Loucy (cell line): Measurements from ENCODE around the gene BCAT1.

Source experiments
- H2AFZ ChIP-seq: fragments of 200-600 bp; sonication (generic); 2 replicates; pipeline ENCODE4 v1.6.0; 2016; ENCODE audit warnings: antibody characterized with exemption, mild to moderate bottlenecking, low read length, moderate library complexity
- H3F3A ChIP-seq: fragments of 200-600 bp; 2 replicates; pipeline ENCODE4 v1.6.0; 2016; ENCODE audit warnings: antibody characterized with exemption, low read depth, mild to moderate bottlenecking
- H3K27me3 ChIP-seq: fragments of 200-600 bp; sonication (generic); 2 replicates; pipeline ENCODE4 v1.6.1; 2014; ENCODE audit warnings: low read length, mild to moderate bottlenecking; ENCODE audit not compliant: insufficient read depth, poor library complexity, severe bottlenecking
- H3K36me3 ChIP-seq: fragments of 200-600 bp; sonication (generic); 2 replicates; pipeline ENCODE4 v1.6.1; 2016; ENCODE audit warnings: low read length; ENCODE audit not compliant: insufficient read depth
- H3K4me1 ChIP-seq: fragments of 200-600 bp; sonication (generic); 2 replicates; pipeline ENCODE4 v1.5.1; 2014; ENCODE audit warnings: low read length, mild to moderate bottlenecking; ENCODE audit not compliant: insufficient read depth, poor library complexity, severe bottlenecking
- H3K4me2 ChIP-seq: fragments of 200-600 bp; sonication (generic); 2 replicates; pipeline ENCODE4 v1.6.0; 2014; ENCODE audit warnings: antibody characterized with exemption, low read length, low read depth, mild to moderate bottlenecking; ENCODE audit not compliant: poor library complexity, severe bottlenecking
- H3K4me3 ChIP-seq: fragments of 200-600 bp; sonication (generic); 2 replicates; pipeline ENCODE4 v1.5.1; 2014; ENCODE audit warnings: low read length, mild to moderate bottlenecking, mixed read lengths; ENCODE audit not compliant: poor library complexity, severe bottlenecking
- H3K79me2 ChIP-seq: fragments of 200-600 bp; sonication (generic); 2 replicates; pipeline ENCODE4 v1.6.1; 2014; ENCODE audit warnings: low read length; ENCODE audit not compliant: insufficient read depth
- H3K9ac ChIP-seq: fragments of 200-600 bp; sonication (generic); 2 replicates; pipeline ENCODE4 v1.6.0; 2014; ENCODE audit warnings: mild to moderate bottlenecking, low read depth, low read length, moderate library complexity; ENCODE audit not compliant: poor library complexity, severe bottlenecking
- H3K9me2 ChIP-seq: fragments of 200-600 bp; sonication (generic); replicated peaks from 2 replicates; pipeline ENCODE4 v1.6.1; 2016; ENCODE audit warnings: low read depth, low read length, mixed read lengths
- H3K9me3 ChIP-seq: fragments of 200-600 bp; sonication (generic); 2 replicates; pipeline ENCODE4 v1.6.1; 2014; ENCODE audit warnings: mild to moderate bottlenecking, antibody characterized with exemption, low read length, low read depth; ENCODE audit not compliant: insufficient read depth
- H4K20me1 ChIP-seq: fragments of 200-600 bp; sonication (generic); 2 replicates; pipeline ENCODE4 v1.6.0; 2014; ENCODE audit warnings: antibody characterized with exemption, low read length, mild to moderate bottlenecking; ENCODE audit not compliant: insufficient read depth, poor library complexity, severe bottlenecking
- EZH2phosphoT487 ChIP-seq: fragments of 200-600 bp; IDR thresholded peaks from 2 replicates; pipeline ENCODE4 v1.6.1; 2018; ENCODE audit warnings: antibody characterized with exemption, mild to moderate bottlenecking, moderate library complexity, borderline replicate concordance
- TF ChIP-seq, protein P1 (sequence below): fragments of 200-600 bp; sonication (generic); conservative IDR thresholded peaks from 2 replicates; pipeline ENCODE4 v1.5.1; 2014; ENCODE audit warnings: mild to moderate bottlenecking, antibody characterized with exemption, low read length

The BCAT1 gene

DNA sequence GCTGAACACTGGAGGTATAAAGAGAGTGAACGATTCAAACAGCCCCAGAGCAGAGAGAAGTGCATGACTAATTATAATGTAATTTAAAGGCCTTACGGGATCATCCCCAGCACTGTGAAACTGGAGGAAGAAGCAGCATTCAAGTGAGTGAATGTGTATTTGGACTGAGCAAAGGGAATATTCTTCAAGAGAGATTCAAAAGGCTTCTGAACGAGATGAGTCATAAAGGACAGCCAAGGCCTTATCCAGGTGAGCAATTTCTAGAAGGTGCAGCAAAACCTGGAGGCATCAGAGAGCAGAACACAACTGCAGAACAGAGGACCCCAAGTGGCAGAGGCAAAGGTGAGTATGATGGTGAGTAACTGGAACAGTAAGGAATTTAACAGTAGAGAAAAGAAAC, 127.2 kb downstream of the BCAT1 start:
- Histone ChIP-seq H3K4me1 (no peaks in the 10 kb centered on the region), H3K36me3 (peaks cover 86% of the 10 kb centered on the region), H3K9ac (no peak overlapping the region), H3K27me3 (no peaks in the 10 kb centered on the region), H3K4me3 (no peak overlapping the region), H3K9me2 (no peaks in the 10 kb centered on the region), H4K20me1 (no peaks in the 10 kb centered on the region), H3K4me2 (no peak overlapping the region), H3K79me2 (no peaks in the 10 kb centered on the region), H3F3A (no peaks in the 10 kb centered on the region), H2AFZ (no peak overlapping the region), H3K9me3 (no peaks in the 10 kb centered on the region)
- no peak for TF ChIP-seq EZH2phosphoT487
- TF ChIP-seq, protein P1, sequence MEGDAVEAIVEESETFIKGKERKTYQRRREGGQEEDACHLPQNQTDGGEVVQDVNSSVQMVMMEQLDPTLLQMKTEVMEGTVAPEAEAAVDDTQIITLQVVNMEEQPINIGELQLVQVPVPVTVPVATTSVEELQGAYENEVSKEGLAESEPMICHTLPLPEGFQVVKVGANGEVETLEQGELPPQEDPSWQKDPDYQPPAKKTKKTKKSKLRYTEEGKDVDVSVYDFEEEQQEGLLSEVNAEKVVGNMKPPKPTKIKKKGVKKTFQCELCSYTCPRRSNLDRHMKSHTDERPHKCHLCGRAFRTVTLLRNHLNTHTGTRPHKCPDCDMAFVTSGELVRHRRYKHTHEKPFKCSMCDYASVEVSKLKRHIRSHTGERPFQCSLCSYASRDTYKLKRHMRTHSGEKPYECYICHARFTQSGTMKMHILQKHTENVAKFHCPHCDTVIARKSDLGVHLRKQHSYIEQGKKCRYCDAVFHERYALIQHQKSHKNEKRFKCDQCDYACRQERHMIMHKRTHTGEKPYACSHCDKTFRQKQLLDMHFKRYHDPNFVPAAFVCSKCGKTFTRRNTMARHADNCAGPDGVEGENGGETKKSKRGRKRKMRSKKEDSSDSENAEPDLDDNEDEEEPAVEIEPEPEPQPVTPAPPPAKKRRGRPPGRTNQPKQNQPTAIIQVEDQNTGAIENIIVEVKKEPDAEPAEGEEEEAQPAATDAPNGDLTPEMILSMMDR: no peak

DNA sequence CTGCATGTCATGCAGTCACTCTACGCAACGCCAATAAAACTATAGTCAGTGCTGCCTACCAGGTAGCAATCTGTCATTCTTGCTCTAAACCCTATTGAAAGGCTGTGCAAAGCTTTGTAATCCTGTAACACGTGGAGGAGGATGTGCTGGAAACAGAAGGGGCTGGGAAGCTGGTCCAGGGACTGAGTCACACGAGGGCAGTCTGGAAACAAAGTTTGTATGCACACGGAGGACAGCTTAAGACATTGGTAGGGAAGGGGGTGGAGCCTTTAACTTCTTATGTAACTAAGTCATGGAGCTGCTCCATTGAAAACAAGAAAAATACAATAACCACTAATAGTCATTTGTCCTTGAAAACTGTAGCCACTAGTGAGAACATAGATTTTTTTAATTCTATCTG, 128.0 kb downstream of the BCAT1 start:
- peaks cover 86% of the 10 kb centered on the region for H3K36me3 ChIP-seq
- TF ChIP-seq, protein P1: no peak
- no peak for TF ChIP-seq EZH2phosphoT487

DNA sequence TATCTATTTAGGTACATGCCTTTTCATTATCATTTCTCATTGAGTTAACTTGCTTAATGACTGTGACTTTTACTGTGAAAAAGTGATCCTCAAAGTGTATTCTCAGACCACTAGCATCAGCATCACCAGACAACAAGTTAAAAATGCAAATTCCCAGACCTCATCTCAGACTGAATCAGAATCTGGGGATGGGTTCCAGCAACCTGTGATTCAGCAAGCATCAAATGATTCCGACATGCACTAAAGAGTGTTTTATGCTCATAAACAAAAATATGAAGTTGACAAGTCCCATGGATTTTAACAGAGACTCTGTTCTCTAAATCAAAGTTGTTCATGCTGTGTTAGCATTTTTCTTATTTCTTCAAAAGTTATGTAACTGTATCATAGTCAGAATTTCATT, 130.6 kb downstream of the BCAT1 start:
- TF ChIP-seq, protein P1: no peak
- no peak for TF ChIP-seq EZH2phosphoT487
- Histone ChIP-seq H3K79me2 (no peaks in the 10 kb centered on the region), H2AFZ (no peak overlapping the region), H4K20me1 (no peaks in the 10 kb centered on the region), H3K36me3 (peaks cover 86% of the 10 kb centered on the region), H3K9me3 (no peaks in the 10 kb centered on the region), H3K4me3 (no peak overlapping the region), H3K9ac (no peak overlapping the region), H3K9me2 (no peaks in the 10 kb centered on the region), H3K4me1 (peaks cover 3% of the 10 kb centered on the region), H3K27me3 (no peaks in the 10 kb centered on the region), H3F3A (no peaks in the 10 kb centered on the region), H3K4me2 (no peak overlapping the region)

More for the DNA sequence above, 128.0 kb downstream of the BCAT1 start:
- H3F3A ChIP-seq: no peaks in the 10 kb centered on the region
- H2AFZ ChIP-seq: no peak overlapping the region
- H3K79me2 ChIP-seq: no peaks in the 10 kb centered on the region
- no peaks in the 10 kb centered on the region for H3K27me3 ChIP-seq
- no peak overlapping the region for H3K4me3 ChIP-seq
- no peaks in the 10 kb centered on the region for H3K4me1 ChIP-seq
- H3K9ac ChIP-seq: no peak overlapping the region
- no peaks in the 10 kb centered on the region for H3K9me3 ChIP-seq
- H4K20me1 ChIP-seq: no peaks in the 10 kb centered on the region
- H3K4me2 ChIP-seq: no peak overlapping the region
- no peaks in the 10 kb centered on the region for H3K9me2 ChIP-seq
